HCEC 1CT (cell line): ENCODE data around the gene UBE2F.
"Not testable (repeated sequence)": the region's sequence is repeated elsewhere in the genome, so short reads cannot be mapped to it uniquely, and the experiment has no call there.

Experiments
- DNase-seq: peaks from one replicate; pipeline ENCODE4 v3.0.0-alpha.2; 2017

UBE2F gene

DNA sequence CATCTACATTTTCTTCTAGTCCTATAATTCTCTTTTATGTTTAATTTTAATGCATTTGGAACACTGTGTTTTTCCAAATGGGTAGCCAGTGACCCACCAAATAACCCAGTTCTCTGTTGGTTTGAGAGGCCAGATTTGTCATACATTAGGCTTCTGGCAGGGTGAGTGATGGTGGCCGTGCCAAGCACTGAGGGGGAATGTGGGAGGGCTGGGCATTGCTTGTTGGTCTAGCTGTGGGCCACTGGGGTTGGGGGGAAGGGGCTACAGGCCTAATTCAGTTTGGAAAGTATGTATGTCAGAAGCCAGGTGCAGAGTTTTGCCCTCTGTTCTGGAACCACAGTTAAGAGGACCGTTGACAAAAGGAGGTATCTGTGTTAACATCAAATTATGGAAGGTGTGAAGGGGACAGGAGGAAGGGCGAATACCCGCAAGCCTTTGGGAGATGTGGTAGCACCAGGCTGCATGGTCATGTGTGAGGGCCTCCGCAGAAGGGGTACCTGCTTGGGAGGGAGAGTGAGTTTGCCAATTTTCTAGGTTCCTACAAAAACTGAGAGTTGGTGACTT lies 55.9 kb downstream of the UBE2F start:
- DNase-seq: no peak

DNA sequence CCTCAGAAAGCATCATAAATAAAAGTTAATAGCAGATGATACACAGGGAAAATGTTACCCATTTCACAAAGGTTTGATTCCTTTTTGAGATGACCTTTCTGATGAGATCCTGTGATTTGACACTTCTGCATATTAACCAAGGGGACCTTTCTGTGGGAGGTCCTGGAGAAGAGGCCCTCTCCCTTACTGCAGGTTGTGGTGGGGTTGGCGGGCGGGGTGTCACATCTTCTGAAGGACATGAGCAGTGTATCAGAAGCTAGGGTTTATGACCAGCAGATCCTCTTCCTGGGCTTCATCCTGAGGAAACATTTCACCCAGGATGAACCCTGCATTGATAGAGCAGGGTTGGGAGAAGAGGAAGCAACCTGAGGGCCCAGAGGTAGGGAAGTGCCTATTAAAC lies 56.8 kb downstream of the UBE2F start:
- no peak for DNase-seq

DNA sequence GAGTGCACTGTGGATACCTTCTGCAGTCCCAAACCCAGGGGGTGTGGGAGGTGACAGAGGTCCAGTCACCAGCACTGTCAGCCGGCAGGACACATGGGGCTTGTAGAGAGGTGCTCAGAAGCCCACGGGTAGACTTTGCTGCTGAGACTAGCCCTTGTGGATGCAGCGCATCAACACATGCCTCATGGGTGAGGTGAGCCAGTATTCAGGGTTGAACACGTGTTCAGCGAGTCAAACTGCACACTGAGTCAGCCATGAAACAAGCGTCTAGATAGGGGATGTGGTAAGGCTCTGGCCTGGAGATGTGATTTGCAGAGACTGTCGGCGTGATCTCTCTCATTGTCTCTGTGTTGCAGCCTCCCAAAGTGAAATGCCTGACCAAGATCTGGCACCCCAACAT lies 58.2 kb downstream of the UBE2F start:
- peak; percentile 66 for DNase-seq

DNA sequence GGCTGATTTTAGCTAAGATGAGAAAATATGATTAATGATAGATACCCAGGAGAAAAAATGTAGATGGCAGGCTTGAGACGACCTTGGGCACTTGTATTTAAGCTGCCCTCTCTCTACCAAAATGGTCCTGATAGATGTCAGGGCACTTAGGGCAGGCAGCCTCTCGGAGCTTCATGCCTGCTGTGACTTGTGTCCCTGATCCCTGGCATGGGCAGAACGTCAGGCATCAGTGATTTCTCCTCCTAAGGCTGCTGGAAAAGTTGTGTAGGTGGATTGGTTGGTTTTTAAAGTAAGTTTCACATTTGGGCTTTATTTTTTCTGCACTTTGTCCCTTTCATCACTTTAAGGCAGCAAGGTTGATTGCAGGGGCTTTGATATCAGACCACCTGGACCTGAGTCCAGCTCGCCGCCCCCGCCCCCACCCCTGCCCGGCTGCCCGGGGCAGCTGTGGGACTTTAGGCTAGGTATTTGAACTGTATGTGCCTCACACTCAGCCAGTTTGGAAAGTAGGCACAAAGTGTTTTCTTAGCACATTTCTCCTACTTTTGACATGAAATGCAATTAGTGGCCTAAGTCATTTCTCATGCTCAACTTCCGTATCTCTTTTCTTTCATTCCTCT lies 59.0 kb downstream of the UBE2F start:
- DNase-seq: no peak

DNA sequence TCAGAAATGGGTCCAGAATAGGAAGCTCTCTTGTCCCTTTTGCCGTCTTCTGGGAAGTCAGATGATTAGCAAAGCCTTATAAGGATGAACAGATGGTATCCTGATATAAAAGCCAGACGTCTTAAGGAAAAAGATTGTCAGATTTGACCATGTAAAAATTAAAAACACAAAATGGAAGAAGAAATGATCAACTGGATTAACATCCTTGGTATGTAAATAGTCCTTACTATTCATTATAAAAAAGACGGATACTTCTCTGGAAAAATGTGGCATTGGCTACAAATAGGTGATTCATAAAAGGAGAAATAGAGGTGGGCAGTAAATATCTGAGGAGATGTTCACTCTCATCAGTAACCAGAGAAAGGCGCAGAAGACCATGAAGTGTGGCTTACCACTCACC lies 60.2 kb downstream of the UBE2F start:
- peak; percentile 1 for DNase-seq

DNA sequence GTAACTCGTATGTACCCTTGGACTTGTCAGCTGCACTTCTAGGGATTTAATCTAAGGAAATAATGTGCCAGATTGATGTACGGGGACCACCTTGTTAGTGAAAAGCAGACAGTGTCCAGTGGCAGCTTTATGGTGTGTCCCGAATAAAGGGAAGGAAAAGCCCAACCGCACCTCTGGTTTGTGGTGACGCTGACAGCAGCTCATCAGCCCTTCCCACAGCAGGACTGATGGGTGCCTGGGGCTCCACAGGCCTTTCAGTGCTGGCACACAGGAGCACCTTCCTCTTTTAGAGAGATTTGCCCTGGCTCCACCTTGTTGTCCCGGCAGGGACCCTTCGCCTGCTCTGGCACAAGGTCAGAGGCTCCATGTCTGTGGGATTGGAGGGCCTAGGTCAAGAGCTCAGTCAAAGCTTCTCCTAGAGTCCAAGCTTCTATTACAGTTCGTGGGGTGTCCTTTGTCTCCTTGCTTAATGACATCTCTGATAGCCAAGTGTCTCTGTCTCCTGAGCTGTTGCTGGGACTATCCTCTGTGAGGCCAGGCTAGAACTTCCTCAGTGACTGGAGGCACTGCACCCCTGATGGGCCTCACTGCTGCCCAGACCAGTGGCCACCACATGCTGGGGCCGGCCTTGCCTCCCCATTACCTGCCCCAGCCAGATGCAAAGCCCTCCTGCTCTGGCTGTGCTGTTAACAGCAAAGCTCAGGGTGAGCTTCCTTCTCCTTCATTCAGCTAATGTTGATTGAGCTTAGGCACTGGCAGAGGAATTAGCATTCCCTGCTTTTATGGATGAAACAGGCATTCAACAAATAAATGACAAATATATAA lies 61.0 kb downstream of the UBE2F start:
- DNase-seq: no peak

DNA sequence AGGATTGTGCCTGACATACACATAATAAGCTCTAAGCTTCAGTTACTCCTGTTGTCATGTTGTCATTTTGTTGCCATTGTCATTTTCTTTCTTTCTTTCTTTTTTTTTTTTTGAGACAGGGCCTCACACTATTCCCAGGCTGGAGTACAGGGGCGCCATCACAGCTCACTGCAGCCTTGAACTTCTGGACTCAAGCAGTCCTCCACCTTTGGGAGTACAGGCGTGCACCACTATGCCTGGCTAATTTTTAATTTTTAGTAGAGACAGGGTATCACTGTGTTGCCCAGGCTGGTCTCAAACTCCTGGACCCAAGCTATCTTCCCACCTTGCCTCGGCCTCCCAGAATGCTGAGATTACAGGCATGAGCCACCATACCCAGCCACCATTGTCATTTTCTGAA lies 63.0 kb downstream of the UBE2F start:
- DNase-seq: no peak

DNA sequence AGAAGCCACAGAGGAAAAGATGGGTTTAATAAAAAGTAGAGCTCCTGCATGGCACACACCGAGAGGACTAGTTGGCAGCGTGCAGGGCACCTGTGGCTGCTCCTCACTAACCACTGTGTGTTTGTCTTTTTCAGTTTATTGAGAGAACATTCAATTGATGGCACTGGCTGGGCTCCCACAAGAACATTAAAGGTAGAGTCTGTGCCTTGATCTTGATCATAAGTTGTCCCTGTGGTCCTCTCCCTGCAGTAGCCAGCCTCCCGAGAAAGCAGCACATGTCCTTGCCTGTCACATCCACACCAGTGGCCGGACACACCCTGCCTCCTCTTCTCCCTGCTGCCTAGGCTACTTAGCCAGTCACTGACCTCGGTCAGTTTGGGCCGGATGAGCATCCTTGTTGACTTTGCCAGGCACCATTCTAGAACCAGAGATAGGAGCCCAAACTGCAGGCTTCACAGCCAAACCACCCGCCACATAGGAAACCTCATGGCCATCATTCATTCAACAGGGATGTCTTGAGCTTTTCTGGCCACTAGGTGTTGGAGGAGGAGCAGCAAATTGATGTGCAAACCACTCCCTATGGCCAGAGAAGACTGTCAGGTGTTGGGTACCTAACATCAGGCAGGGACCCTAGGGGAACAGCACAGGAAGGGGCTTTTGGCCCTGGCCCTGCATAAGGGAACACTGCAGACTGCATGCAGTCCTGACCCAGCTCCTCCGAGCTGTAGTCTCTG lies 63.8 kb downstream of the UBE2F start:
- no peak for DNase-seq

DNA sequence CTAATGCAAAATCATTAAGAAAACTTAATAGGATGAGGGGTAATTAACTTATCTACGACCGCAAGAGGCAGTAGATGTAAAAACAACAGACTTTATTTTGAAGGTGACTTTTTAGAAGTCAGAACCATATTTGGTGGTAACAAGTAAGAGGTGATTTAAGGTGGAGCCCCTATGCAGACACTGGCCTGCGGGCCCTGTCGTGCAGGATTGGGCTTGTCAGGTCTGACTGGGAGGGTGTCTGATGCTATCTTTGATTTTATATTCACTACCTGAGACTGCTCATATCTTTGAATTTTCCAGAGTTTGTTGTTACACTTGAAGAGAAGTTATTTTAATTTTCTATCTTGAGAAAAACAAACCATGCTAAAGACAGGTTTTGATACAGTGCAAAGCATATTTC lies 64.9 kb downstream of the UBE2F start:
- DNase-seq: no peak

DNA sequence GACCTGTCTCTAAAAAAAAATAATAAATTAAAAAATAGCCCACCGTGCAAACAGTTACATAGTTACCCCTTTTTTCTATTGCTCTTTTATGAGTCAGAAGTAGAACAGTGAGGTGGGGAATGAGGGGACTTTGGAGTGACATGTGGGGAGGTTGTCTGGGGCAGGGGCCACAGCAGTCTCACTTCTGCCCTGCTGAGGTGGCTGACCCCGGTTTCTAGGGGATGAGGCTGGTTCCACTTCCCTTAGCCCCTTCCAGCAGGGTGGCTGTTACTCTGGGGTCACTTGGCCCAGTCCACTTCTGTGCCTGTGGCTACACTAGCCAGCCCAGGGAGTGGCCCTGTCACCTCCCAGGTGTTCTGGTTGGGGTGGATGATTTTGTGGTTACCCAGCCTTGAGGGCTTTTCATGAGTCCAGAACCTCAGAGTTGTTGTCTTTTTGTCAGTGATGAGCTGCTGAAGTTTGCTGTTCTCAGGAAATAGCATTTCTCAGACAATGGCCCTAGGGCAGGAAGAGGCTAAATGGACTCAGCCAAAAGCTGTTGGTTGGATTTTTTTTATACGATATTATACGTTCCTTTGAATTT lies 66.0 kb downstream of the UBE2F start:
- DNase-seq: no peak

DNA sequence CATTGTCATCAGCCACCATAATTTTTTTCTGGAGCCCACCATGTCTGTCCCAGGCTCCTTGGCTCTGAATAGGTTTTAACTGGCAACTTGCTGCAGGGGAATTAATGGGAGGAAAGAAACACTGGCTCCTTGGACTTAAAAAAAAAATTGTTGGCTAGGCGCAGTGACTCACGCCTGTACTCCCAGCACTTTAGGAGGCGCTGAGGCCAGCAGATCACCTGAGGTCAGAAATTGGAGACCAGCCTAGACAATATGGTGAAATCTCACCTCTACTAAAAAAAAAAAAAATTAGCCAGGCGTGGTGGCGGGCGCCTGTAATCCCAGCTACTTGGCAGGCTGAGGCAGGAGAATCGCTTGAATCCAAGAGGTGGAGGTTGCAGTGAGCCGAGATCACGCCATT lies 67.2 kb downstream of the UBE2F start:
- not testable (repeated sequence) for DNase-seq

DNA sequence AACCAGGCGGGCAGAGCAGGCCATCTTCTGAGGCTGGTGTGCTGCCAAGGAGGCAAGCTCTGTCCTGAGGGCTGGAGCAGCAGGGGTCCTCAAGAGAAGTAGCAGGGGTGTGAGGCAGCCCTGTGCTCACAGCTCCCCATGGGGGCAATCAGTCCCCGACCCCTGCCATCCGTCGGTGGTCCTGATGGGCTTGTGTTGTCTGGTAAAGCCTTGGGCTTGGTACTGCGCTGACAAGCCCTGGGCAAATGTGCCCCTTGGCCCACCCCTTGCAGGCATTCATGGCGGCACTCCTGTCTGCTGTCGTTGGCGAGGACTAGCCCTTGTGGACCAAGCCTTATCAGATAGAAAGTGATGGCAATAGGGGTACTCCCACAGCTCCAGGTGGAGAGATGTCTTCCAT lies 71.4 kb downstream of the UBE2F start:
- DNase-seq: no peak

DNA sequence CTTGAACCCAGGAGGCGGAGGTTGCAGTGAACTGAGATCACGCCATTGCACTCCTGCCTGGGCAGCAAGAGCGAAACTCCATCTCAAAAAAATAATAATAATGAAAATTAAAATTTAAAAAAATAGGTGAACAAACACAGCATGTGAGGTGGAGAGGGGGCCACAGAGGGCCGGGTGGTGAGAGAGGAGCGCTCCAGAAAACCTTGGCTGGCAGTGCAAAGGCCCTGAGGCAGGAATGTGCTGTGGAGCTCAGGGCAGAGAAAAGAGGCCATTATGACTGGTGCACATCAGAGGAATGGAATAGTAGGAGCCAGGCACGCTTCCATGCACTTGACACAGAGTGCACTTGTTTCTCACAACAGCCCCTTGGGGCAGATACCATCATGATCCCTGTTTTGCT lies 72.3 kb downstream of the UBE2F start:
- DNase-seq: no peak

DNA sequence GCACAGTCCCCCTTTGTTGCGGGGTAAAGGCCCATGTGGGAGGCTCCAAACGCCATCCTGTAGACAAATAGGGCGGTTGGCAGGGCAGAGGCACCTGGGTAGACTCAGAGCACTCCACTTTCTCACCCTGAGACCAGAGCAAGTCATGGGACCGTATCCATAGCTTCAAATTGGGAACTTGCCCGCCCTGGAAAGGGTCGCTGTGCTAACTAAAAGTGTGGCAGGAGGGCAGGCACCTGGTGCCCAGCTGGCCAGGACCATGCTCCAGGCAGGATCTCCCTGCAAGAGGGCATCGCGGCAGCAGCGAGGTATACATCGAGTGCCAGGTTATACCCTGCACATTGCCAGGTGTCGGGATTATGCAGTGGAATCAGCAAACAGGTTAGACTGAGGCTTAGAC lies 73.2 kb downstream of the UBE2F start:
- DNase-seq: no peak

DNA sequence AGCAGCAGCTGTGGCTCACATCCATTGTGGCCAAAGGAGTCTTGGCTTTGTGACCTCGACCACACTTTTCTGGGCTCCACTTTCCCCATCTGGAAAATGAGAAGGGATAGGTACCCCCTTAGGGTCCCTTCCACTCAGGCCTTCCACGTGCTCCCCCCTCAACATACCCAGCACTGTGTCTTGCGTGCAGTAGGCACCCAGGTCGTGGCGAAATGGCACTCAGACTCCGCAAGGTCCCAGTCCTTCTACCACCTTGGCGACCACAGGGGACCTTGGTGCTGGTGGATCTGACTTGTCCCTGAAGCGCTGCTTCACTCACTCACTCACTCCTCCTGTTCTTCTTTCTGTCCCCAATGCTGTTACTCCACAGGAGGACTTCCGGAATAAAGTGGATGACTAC lies 74.1 kb downstream of the UBE2F start:
- no peak for DNase-seq

DNA sequence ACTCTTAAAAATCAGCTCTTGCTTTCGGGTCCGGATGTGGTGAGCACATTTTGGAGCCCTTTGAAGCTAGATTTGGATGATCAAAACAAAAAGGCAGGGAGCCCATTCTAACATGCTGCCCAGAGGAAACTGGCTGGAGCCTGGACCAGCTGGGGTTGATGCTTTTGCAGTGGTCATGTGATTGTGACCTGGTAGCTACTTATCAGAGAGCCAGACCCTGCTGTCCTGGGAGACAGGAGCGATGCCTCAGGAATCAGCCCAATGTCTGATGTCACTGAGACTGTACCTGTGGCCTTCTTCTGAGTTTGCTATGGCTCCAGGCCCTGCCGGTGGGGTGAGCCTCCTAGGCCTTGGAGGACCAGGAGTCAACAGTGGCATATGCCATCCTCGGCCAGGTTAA lies 75.3 kb downstream of the UBE2F start:
- DNase-seq: no peak

DNA sequence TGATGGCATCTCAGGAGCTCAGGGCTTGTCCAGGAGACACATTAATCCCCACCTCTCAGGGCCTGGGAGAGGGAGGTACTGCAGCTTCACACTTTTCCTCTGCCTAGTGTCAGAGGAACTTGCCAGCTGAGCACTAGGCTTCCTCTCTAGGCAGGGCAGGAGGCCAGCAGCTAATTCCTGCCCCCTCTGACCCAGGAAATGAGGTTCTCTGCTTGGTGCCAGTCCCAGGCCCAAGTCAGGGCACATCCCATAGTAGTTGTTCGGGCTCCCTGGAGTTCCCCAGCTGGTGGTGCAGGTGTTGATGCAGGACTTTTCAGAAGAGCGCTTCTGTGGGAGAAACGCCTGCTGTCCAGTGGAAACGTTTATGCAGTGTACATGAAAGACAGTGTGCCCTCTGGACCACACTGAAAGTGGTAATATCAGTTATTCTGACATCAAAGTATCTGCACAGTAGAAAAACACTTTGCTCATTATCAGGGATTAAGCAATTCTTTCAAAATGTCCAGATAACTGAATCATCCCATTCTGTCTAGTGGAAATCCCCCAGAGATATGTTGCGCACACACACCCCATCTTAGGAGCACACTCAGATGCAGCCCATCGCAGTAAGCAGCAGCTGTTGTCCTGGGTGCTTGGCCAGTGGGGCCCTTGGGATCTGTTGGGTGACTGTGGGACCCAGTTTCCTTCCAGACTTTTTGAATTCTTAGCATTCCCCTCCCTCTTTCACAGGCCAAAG lies 76.2 kb downstream of the UBE2F start:
- DNase-seq: no peak

DNA sequence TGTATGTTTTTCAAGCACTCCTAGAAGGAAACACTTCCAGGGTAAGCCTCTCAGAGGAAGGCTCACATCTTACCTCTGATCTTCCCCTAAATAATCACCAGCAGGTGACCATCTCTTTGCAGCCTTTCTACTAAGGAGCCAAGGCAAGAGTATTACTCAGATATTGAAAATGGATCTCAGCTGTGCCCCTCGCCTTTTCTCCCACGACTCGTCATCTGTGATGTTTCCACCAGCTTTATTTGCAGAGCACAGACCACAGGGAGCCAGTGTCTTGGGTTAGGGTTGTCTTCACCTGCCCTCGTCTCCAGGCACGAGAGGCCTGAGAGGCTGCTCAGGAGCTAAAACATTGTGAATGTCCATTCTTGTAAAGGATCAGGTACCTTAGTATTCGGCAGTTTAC lies 77.0 kb downstream of the UBE2F start:
- DNase-seq: no peak

DNA sequence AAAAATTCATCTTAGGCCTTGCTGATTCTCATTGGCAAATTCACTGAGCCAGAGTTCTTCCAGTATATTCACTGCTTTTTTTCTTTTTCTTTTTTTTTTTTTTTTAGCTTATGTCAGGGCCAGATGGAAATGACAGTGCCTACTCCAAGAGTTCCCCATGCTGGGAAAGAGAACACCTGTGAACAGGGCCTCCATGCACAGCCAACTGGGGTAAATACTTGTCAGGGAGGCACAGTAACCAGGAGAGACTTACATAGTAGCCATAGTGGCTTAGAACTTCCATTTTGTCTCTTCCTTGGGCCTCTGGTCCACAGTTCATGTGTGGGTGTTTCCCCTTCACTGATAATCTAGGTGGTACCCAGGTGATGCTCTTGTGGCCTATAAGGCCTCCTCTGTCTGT lies 78.8 kb downstream of the UBE2F start:
- DNase-seq: no peak

DNA sequence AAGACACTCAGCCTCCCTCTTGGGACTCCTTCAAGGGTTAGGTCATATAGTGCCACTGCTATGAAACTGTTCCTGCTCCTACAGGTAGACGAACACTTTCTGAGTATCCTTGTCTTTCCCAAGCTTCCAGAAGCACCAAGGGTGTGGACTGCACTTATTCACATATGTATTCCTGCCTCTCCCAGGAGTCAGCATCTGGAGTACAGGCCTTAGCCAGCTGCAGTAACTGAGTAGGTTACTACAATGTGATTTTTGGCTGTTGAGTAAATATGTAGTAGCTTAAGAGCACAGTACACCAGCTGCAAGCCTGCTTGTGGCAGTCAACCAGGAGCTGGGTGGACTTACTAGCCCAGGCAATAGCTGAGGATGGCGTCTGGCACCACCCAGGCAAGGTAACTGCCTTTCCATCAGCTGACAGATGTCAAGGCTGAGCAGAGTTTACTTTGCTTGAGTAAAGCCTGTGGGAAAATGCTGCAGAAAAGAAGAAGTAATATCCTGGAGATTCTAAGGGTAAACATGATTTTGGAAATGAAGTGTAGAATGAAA lies 80.0 kb downstream of the UBE2F start:
- no peak for DNase-seq

DNA sequence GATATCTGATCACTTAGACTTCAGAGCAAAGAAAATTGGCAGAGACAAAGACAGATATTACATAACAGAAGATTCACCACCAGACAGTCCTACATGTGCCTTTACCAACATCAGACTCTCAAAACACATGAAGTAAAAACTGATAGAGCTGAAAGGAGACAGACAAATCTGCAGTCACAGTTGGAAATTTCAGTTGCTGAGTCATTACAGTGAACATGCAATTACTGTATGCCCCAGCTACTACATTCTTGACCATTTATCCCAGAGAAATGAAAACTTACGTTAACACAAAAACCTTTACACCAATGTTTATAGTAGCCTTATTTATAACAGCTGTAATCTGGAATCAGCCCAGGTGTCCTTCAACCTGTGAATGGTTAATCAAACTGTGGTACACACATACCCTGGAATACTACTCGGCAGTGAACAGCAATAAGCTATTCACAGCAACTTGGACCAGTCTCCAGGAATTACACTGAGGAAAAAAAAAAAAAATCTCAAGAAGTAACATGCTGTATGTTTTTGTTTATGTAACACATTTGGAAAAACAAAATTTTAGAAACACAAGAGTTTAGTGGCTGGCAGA lies 86.5 kb downstream of the UBE2F start:
- peak; percentile 30 for DNase-seq

DNA sequence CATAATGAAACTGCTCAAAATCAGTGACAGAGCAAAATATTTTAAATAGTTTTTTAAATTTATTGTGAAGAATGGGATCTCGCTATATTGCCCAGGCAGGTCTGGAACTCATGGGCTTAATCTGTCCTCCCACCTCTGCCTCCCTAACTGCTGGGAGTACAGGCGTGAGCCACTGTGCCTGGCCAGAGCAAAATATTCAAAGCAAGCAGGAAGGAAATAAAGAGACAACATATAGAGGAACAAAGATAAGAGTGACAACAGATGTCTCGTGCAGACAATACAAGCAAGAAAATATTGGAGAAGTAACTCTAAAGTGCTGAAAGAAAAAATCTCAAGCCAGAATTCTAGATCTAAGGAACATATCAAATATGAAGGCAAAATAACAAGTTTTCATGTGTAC lies 89.0 kb downstream of the UBE2F start:
- no peak for DNase-seq
